Panc1 (cell line): Measurements from ENCODE around the gene VPS37B.

Experiments
- CTCF ChIP-seq: fragments of 450-650 bp; IDR thresholded peaks from 2 replicates; pipeline ENCODE4 v1.5.1; 2017; ENCODE audit warnings: mild to moderate bottlenecking
- POLR2AphosphoS5 ChIP-seq: IDR thresholded peaks from 2 replicates; pipeline ENCODE4 v1.6.1; 2012; ENCODE audit warnings: mild to moderate bottlenecking, low read depth, low read length, moderate library complexity
- REST ChIP-seq, 2 experiments: IDR thresholded peaks; 2 replicates each; pipeline ENCODE4 v1.6.1; 2011 to 2012; ENCODE audit warnings: low read depth in 2 of 2, control low read depth in 1 of 2, low read length in 1 of 2, mild to moderate bottlenecking in 1 of 2, moderate library complexity in 1 of 2; ENCODE audit not compliant: insufficient read depth in 1 of 2
- SIN3A ChIP-seq: IDR thresholded peaks from 2 replicates; pipeline ENCODE4 v1.6.1; 2012; ENCODE audit warnings: low read depth, mild to moderate bottlenecking, low read length, moderate library complexity, borderline replicate concordance; ENCODE audit not compliant: insufficient read depth

- TF ChIP-seq REST (IDR thresholded peaks at IDR 0.05; ENCODE audit: insufficient read depth in 1 of 2, low read depth in 2 of 2, low read length in 1 of 2) (no peak), CTCF (no peak), POLR2AphosphoS5 (no peak), SIN3A (no peak)
These were observed 46.7 kb upstream of the VPS37B start for GRCh38 chr12:122942637-122943036.
